Thoracic aorta (tissue), 2 donors: ENCODE results near the gene RUFY3. TPM values are rescaled to one million over a fixed set of nuclear protein-coding genes. Genes with fewer than 3 reads are reported as not detected.
"Not testable (repeated sequence)": the region's sequence is repeated elsewhere in the genome, so short reads cannot be mapped to it uniquely, and the experiment has no call there.

Experiments
- ATAC-seq: fragments of 150-250 bp; one replicate; pipeline ENCODE4 v1.8.0; 2017; ENCODE audit warnings: low read depth; ENCODE audit not compliant: insufficient number of reproducible peaks, low FRiP score
- DNase-seq: peaks from one replicate; pipeline ENCODE4 v3.0.0-alpha.2; 2020; ENCODE audit warnings: low spot score
- H3K27ac ChIP-seq, 2 donors: fragments of 200-600 bp; sonication (generic); 1 replicate in 1 of 2; 2 replicates in 1 of 2; pipeline ENCODE4 v1.5.1; 2016; ENCODE audit warnings: mild to moderate bottlenecking in 2 of 2, moderate library complexity in 2 of 2
- H3K27me3 ChIP-seq: fragments of 200-600 bp; sonication (generic); replicated peaks from 2 replicates; pipeline ENCODE4 v1.6.0; 2016; ENCODE audit warnings: mild to moderate bottlenecking; ENCODE audit not compliant: insufficient read depth
- H3K36me3 ChIP-seq: fragments of 200-600 bp; sonication (generic); one replicate; pipeline ENCODE4 v1.5.1; 2016
- H3K4me1 ChIP-seq, 2 donors: fragments of 200-600 bp; sonication (generic); 1 replicate in 1 of 2; 2 replicates in 1 of 2; pipeline versions ENCODE4 v1.5.1 to v1.6.0; 2016; ENCODE audit warnings: low read depth in 2 of 2, mild to moderate bottlenecking in 1 of 2; ENCODE audit not compliant: control insufficient read depth in 1 of 2
- H3K4me3 ChIP-seq: fragments of 200-600 bp; sonication (generic); 2 replicates; pipeline ENCODE4 v1.5.1; 2016; ENCODE audit warnings: mild to moderate bottlenecking
- H3K9me3 ChIP-seq: fragments of 200-600 bp; sonication (generic); 2 replicates; pipeline ENCODE4 v1.5.1; 2016
- total RNA-seq, 2 donors: library from RNA; depleted of rRNA; stranded (reverse); fragments of >200 nt; gene quantifications; one replicate each; pipeline versions ENCODE4 v1.1.0 to v1.2.3, GENCODE V29; 2016
- TF ChIP-seq, protein P1 (sequence below): fragments of 200-600 bp; sonication (generic); IDR thresholded peaks from one replicate; pipeline ENCODE4 v1.5.1; 2019; ENCODE audit warnings: antibody characterized with exemption

RUFY3 gene
- total RNA-seq, 2 donors from 2014 or later: 72.7 to 100.0 TPM

GRCh38 chr4:70688795-70689231 lies 33.0 kb upstream of the RUFY3 start:
- TF ChIP-seq, protein P1, sequence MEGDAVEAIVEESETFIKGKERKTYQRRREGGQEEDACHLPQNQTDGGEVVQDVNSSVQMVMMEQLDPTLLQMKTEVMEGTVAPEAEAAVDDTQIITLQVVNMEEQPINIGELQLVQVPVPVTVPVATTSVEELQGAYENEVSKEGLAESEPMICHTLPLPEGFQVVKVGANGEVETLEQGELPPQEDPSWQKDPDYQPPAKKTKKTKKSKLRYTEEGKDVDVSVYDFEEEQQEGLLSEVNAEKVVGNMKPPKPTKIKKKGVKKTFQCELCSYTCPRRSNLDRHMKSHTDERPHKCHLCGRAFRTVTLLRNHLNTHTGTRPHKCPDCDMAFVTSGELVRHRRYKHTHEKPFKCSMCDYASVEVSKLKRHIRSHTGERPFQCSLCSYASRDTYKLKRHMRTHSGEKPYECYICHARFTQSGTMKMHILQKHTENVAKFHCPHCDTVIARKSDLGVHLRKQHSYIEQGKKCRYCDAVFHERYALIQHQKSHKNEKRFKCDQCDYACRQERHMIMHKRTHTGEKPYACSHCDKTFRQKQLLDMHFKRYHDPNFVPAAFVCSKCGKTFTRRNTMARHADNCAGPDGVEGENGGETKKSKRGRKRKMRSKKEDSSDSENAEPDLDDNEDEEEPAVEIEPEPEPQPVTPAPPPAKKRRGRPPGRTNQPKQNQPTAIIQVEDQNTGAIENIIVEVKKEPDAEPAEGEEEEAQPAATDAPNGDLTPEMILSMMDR: no peak
- Histone ChIP-seq H3K36me3 (peaks cover 3% of the 10 kb centered on the region), H3K27me3 (no peaks in the 10 kb centered on the region), H3K9me3 (no peaks in the 10 kb centered on the region), H3K4me3 (peak overlapping the region; percentile 94), H3K4me1 (peaks cover 9 to 34% of the 10 kb centered on the region in 2 donors), H3K27ac (peak overlapping the region; percentile 83 to 99)
- no peak for DNase-seq
- ATAC-seq: no peak

DNA sequence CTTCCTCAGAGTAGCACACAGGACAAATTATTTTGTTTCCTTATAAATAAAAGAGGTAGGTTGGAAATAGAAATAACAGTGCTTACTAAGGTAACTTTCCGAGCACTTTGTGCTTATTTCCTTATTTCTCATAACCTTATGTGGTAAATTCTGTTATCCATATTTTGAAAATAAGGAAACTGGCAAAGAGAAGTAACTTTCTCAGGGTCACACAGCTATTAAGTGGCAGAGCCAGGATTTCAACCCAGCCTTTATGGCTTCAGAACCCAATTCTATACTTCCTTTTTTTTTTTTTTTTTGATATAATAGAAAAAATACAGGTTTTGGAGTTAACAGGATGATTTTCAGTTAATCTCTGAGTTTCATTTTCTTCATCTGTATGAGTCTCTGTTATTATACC lies 30.1 kb upstream of the RUFY3 start:
- DNase-seq (no peak), ATAC-seq (no peak)
- H3K36me3 ChIP-seq: peaks cover 4% of the 10 kb centered on the region
- no peaks in the 10 kb centered on the region for H3K9me3 ChIP-seq
- H3K27me3 ChIP-seq: no peaks in the 10 kb centered on the region
- H3K4me1 ChIP-seq: peaks cover 9 to 34% of the 10 kb centered on the region in 2 donors
- TF ChIP-seq, protein P1: no peak
- no peak overlapping the region for H3K27ac ChIP-seq
- no peak overlapping the region for H3K4me3 ChIP-seq

GRCh38 chr4:70694633-70695032 lies 27.1 kb upstream of the RUFY3 start:
- not testable (repeated sequence) for H3K27ac ChIP-seq, H3K9me3 ChIP-seq, DNase-seq, ATAC-seq, H3K36me3 ChIP-seq, H3K4me3 ChIP-seq, H3K27me3 ChIP-seq
- H3K4me1 ChIP-seq: peaks cover 3 to 22% of the 10 kb centered on the region in 2 donors

DNA sequence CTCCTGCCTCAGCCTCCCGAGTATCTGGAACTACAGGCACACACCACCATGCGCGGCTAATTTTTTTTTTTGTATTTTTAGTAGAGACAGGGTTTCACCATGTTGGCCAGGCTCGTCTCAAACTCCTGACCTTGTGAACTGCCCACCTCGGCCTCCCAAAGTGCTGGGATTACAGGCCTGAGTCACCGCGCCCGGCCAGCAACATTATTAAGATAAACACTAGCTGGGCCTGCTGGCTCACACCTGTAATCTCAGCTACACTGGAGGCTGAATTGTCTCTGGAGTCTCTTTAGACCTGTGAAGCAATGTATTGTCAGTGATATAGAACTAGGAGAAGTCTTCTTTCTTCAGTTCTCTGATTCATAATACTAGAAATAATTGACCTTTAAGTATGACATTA lies 23.3 kb upstream of the RUFY3 start:
- DNase-seq, ATAC-seq, H3K27me3 ChIP-seq, H3K9me3 ChIP-seq, H3K36me3 ChIP-seq, H3K4me3 ChIP-seq, H3K4me1 ChIP-seq, H3K27ac ChIP-seq: not testable (repeated sequence)

- ATAC-seq (no peak), DNase-seq (no peak)
- H3K27me3 ChIP-seq: no peaks in the 10 kb centered on the region
- TF ChIP-seq, protein P1: no peak
- H3K9me3 ChIP-seq: no peaks in the 10 kb centered on the region
- no peak overlapping the region for H3K4me3 ChIP-seq
- no peaks in the 10 kb centered on the region for H3K4me1 ChIP-seq
- H3K27ac ChIP-seq: no peak overlapping the region
- no peaks in the 10 kb centered on the region for H3K36me3 ChIP-seq
Measured at GRCh38 chr4:70700712-70701111, 21.1 kb upstream of the RUFY3 start.

DNA sequence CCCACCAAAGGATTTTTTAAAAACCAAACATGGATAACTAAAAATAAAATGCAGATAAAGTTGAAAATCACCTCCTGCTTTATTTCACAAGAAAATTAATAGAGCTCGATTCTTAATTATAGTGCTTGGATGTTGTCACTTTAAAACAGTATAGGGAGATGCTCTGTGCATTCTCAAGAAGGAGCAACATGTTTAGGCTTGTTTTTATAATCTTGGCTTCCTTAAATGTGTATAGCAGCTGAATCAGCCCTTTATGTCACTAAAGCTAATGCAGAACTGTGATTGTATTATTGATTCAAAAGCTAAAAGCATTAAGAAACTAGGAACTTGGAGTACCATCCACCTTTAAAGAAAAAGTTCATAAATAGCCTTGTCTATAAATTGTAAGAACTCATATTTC lies 20.5 kb upstream of the RUFY3 start:
- no peak overlapping the region for H3K27ac ChIP-seq
- TF ChIP-seq, protein P1: no peak
- H3K4me1 ChIP-seq: peaks cover 2 to 3% of the 10 kb centered on the region in 2 donors
- no peaks in the 10 kb centered on the region for H3K27me3 ChIP-seq
- H3K9me3 ChIP-seq: no peaks in the 10 kb centered on the region
- no peak for DNase-seq
- no peak for ATAC-seq
- no peak overlapping the region for H3K4me3 ChIP-seq
- no peaks in the 10 kb centered on the region for H3K36me3 ChIP-seq

- not testable (repeated sequence) for H3K4me3 ChIP-seq, H3K36me3 ChIP-seq, H3K27ac ChIP-seq, H3K9me3 ChIP-seq, H3K27me3 ChIP-seq, DNase-seq, ATAC-seq
- peaks cover 10 to 15% of the 10 kb centered on the region in 2 donors for H3K4me1 ChIP-seq
Measured at GRCh38 chr4:70702592-70702991, 19.2 kb upstream of the RUFY3 start.
